WTC11 (cell line): ENCODE data around the gene FBP1. TPM values are rescaled to one million over a fixed set of nuclear protein-coding genes. Genes with fewer than 3 reads are reported as not detected.

Source experiments
- ATAC-seq: fragments of 200-7000 bp; cut with Tn5 transposase; 2 replicates; pipeline ENCODE4 v1.10.0; 2021; ENCODE audit warnings: mild to moderate bottlenecking, moderate library complexity
- CTCF ChIA-PET: fragments of 300-600 bp; sonication (Branson Sonifier 250); formaldehyde crosslinking; loops from one replicate; lab custom pipeline; 2021; ENCODE audit warnings: antibody characterized with exemption; lab: Charles Lee
- POLR2A ChIA-PET: fragments of 350-600 bp; sonication (Branson Sonifier 250); formaldehyde crosslinking; loops from one replicate; lab custom pipeline; 2021; ENCODE audit warnings: antibody characterized with exemption; lab: Charles Lee
- DNase-seq: peaks from one replicate; pipeline ENCODE4 v3.0.0; 2021; ENCODE audit warnings: low spot score
- H3K27ac Mint-ChIP-seq: 2 replicates; pipeline ENCODE4 v1.8.0; 2021; ENCODE audit warnings: mixed read lengths
- H3K27me3 Mint-ChIP-seq: 2 replicates; pipeline ENCODE4 v1.8.0; 2021; ENCODE audit warnings: low read depth, mild to moderate bottlenecking, moderate library complexity, mixed read lengths
- H3K36me3 Mint-ChIP-seq: 2 replicates; pipeline ENCODE4 v1.8.0; 2021; ENCODE audit warnings: mixed read lengths
- H3K4me1 Mint-ChIP-seq: 2 replicates; pipeline ENCODE4 v1.8.0; 2022; ENCODE audit warnings: mixed read lengths
- H3K4me3 Mint-ChIP-seq: 2 replicates; pipeline ENCODE4 v1.8.0; 2021; ENCODE audit warnings: mild to moderate bottlenecking, moderate library complexity, mixed read lengths
- H3K9me3 Mint-ChIP-seq: 2 replicates; pipeline ENCODE4 v1.8.0; 2021; ENCODE audit warnings: mixed read lengths
- ATF6 ChIP-seq: sonication (generic); formaldehyde crosslinking; IDR thresholded peaks from 2 replicates; pipeline ENCODE4 v1.8.1; 2023; ENCODE audit warnings: mild to moderate bottlenecking, missing genetic modification reagents
- E2F1 ChIP-seq: sonication (generic); formaldehyde crosslinking; IDR thresholded peaks from 2 replicates; pipeline ENCODE4 v1.8.0; 2022; ENCODE audit warnings: mild to moderate bottlenecking, missing genetic modification reagents
- ESRRA ChIP-seq: sonication (generic); formaldehyde crosslinking; IDR thresholded peaks from 2 replicates; pipeline ENCODE4 v1.8.1; 2022; ENCODE audit warnings: mild to moderate bottlenecking, missing genetic modification reagents, borderline replicate concordance
- FOXP1 ChIP-seq: sonication (generic); formaldehyde crosslinking; IDR thresholded peaks from 2 replicates; pipeline ENCODE4 v1.8.0; 2022; ENCODE audit warnings: missing genetic modification reagents, mild to moderate bottlenecking, moderate library complexity, borderline replicate concordance
- GRHL2 ChIP-seq: fragments of 250-450 bp; sonication (Bioruptor Pico); IDR thresholded peaks from 2 replicates; pipeline ENCODE4 v1.8.0; 2022; ENCODE audit warnings: mild to moderate bottlenecking, moderate library complexity; ENCODE audit not compliant: insufficient replicate concordance, severe bottlenecking
- HMGA2 ChIP-seq: fragments of 250-450 bp; sonication (Bioruptor Pico); IDR thresholded peaks from 2 replicates; pipeline ENCODE4 v1.4.0; 2021; ENCODE audit warnings: mild to moderate bottlenecking, moderate library complexity
- HMGXB4 ChIP-seq: sonication (generic); formaldehyde crosslinking; IDR thresholded peaks from 2 replicates; pipeline ENCODE4 v1.8.1; 2023; ENCODE audit warnings: mild to moderate bottlenecking, moderate library complexity, missing genetic modification reagents
- IRF2 ChIP-seq: sonication (generic); formaldehyde crosslinking; IDR thresholded peaks from 2 replicates; pipeline ENCODE4 v1.8.0; 2022; ENCODE audit warnings: low read depth, missing genetic modification reagents, borderline replicate concordance
- KAT7 ChIP-seq: sonication (generic); formaldehyde crosslinking; IDR thresholded peaks from 2 replicates; pipeline ENCODE4 v1.8.1; 2023; ENCODE audit warnings: missing genetic modification reagents, mild to moderate bottlenecking, borderline replicate concordance
- MLX ChIP-seq: sonication (generic); formaldehyde crosslinking; IDR thresholded peaks from 2 replicates; pipeline ENCODE4 v1.8.1; 2023; ENCODE audit warnings: mild to moderate bottlenecking, missing genetic modification reagents, moderate library complexity
- PRRX2 ChIP-seq: fragments of 250-450 bp; sonication (Bioruptor Pico); IDR thresholded peaks from 2 replicates; pipeline ENCODE4 v1.8.0; 2021; ENCODE audit warnings: mild to moderate bottlenecking
- RORB ChIP-seq: fragments of 250-450 bp; sonication (Bioruptor Pico); IDR thresholded peaks from 2 replicates; pipeline ENCODE4 v1.9.0; 2021; ENCODE audit warnings: mild to moderate bottlenecking
- TCF7 ChIP-seq: sonication (generic); formaldehyde crosslinking; IDR thresholded peaks from 2 replicates; pipeline ENCODE4 v1.8.0; 2022; ENCODE audit warnings: mild to moderate bottlenecking, low read depth, missing genetic modification reagents, moderate library complexity
- ZNF219 ChIP-seq: sonication (generic); formaldehyde crosslinking; IDR thresholded peaks from 2 replicates; pipeline ENCODE4 v1.8.0; 2023; ENCODE audit warnings: missing genetic modification reagents, mild to moderate bottlenecking, borderline replicate concordance
- ZNF263 ChIP-seq: sonication (generic); formaldehyde crosslinking; IDR thresholded peaks from 2 replicates; pipeline ENCODE4 v1.8.1; 2022; ENCODE audit warnings: low read depth, mild to moderate bottlenecking, moderate library complexity, missing genetic modification reagents
- ZNF317 ChIP-seq: sonication (generic); formaldehyde crosslinking; IDR thresholded peaks from 2 replicates; pipeline ENCODE4 v1.8.1; 2023; ENCODE audit warnings: low read depth, mild to moderate bottlenecking, moderate library complexity, missing genetic modification reagents, borderline replicate concordance
- ZNF396 ChIP-seq: fragments of 250-450 bp; sonication (Bioruptor Pico); IDR thresholded peaks from 2 replicates; pipeline ENCODE4 v1.8.0; 2021; ENCODE audit warnings: mild to moderate bottlenecking, moderate library complexity, borderline replicate concordance
- ZSCAN18 ChIP-seq: fragments of 250-450 bp; sonication (Bioruptor Pico); IDR thresholded peaks from 2 replicates; pipeline ENCODE4 v2.1.2; 2022; ENCODE audit warnings: mild to moderate bottlenecking, moderate library complexity
- total RNA-seq: library from RNA; stranded (reverse); gene quantifications from 3 replicates; pipeline ENCODE4 v1.2.3, GENCODE V29; 2021

Gene FBP1
- total RNA-seq, 1 experiment from 2014 or later = 6.4 TPM

GRCh38 chr9:94611638-94612068 lies 27.7 kb downstream of the FBP1 start:
- ChIA-PET CTCF (interaction anchor here (2.0 kb wide), 2 partner anchors 11 to 57 kb away, joined by 7 to 13 read pairs; partner anchors contain the start of gene PCAT7), POLR2A (no interaction called here)
- H3K27ac Mint-ChIP-seq = no peak overlapping the region
- H3K4me3 Mint-ChIP-seq = no peak overlapping the region
- H3K9me3 Mint-ChIP-seq = no peaks in the 10 kb centered on the region
- peaks cover 16% of the 10 kb centered on the region for H3K4me1 Mint-ChIP-seq
- no peaks in the 10 kb centered on the region for H3K36me3 Mint-ChIP-seq
- DNase-seq = no peak
- ATAC-seq = no peak
- TF ChIP-seq ZSCAN18 (CRISPR knock-in tag) (no peak), PRRX2 (no peak), KAT7 (no peak), ATF6 (CRISPR knock-in tag) (no peak), ZNF396 (CRISPR knock-in tag) (no peak), MLX (no peak), ESRRA (CRISPR knock-in tag) (no peak), IRF2 (no peak), HMGA2 (CRISPR knock-in tag) (no peak), ZNF219 (CRISPR knock-in tag) (no peak), GRHL2 (CRISPR knock-in tag) (no peak), TCF7 (CRISPR knock-in tag) (no peak), E2F1 (CRISPR knock-in tag) (no peak)
- no peaks in the 10 kb centered on the region for H3K27me3 Mint-ChIP-seq

- Mint-ChIP-seq H3K36me3 (no peaks in the 10 kb centered on the region), H3K4me3 (no peak overlapping the region), H3K4me1 (peaks cover 16% of the 10 kb centered on the region), H3K9me3 (no peaks in the 10 kb centered on the region), H3K27me3 (no peaks in the 10 kb centered on the region), H3K27ac (no peak overlapping the region)
- ATAC-seq = no peak
- no peak for TF ChIP-seq ZNF317 (CRISPR knock-in tag)
- TF ChIP-seq FOXP1 = no peak
- no peak for TF ChIP-seq PRRX2
- TF ChIP-seq RORB (CRISPR knock-in tag) = no peak
- TF ChIP-seq ZNF263 = no peak
- TF ChIP-seq ZNF219 (CRISPR knock-in tag) = no peak
- no peak for TF ChIP-seq HMGXB4 (CRISPR knock-in tag)
- CTCF ChIA-PET = interaction anchor here (2.1 kb wide), 1 partner anchor 13 kb away, joined by 8 read pairs; no protein-coding TSS in a partner anchor
- no peak for DNase-seq
- POLR2A ChIA-PET = no interaction called here
Observed at GRCh38 chr9:94610181-94610606, 29.1 kb downstream of the FBP1 start.
